ENCODE measurements around the gene SDK1.

DNA sequence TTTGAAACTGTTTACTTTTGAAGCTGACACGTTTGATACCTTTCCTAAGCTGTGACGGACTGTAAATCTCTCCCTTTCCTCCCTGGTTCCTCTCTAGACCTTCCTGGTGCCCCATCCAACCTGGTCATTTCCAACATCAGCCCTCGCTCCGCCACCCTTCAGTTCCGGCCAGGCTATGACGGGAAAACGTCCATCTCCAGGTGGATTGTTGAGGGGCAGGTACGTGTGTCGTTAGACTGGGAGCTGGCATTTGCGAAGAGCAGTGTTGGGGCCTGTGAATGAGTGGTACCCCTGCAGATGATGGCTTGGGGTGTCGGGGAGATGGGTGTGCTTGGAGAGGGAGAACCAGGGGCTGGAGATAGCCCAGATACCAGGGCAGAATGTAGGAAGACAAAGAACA lies 778.3 kb downstream of the SDK1 start:
- TF ChIP-seq EZH2 (IDR thresholded peaks at IDR 0.05; ENCODE audit: borderline replicate concordance, low read depth, low read length, severe bottlenecking) (no peak), POLR2AphosphoS5 (IDR thresholded peaks at IDR 0.05; ENCODE audit: insufficient read depth, low read depth, low read length) (no peak), POLR2A (IDR thresholded peaks at IDR 0.05; ENCODE audit: low read depth, low read length) (no peak), GATA2 (IDR thresholded peaks at IDR 0.05; ENCODE audit: insufficient read depth, insufficient read length, low read depth, low read length) (no peak), MYC (IDR thresholded peaks at IDR 0.05; ENCODE audit: low read depth, low read length) (no peak)
- TF ChIP-seq, protein P1, sequence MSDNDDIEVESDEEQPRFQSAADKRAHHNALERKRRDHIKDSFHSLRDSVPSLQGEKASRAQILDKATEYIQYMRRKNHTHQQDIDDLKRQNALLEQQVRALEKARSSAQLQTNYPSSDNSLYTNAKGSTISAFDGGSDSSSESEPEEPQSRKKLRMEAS (IDR thresholded peaks at IDR 0.05; ENCODE audit: insufficient read depth, insufficient read length), result no peak
- TF ChIP-seq, protein P2, sequence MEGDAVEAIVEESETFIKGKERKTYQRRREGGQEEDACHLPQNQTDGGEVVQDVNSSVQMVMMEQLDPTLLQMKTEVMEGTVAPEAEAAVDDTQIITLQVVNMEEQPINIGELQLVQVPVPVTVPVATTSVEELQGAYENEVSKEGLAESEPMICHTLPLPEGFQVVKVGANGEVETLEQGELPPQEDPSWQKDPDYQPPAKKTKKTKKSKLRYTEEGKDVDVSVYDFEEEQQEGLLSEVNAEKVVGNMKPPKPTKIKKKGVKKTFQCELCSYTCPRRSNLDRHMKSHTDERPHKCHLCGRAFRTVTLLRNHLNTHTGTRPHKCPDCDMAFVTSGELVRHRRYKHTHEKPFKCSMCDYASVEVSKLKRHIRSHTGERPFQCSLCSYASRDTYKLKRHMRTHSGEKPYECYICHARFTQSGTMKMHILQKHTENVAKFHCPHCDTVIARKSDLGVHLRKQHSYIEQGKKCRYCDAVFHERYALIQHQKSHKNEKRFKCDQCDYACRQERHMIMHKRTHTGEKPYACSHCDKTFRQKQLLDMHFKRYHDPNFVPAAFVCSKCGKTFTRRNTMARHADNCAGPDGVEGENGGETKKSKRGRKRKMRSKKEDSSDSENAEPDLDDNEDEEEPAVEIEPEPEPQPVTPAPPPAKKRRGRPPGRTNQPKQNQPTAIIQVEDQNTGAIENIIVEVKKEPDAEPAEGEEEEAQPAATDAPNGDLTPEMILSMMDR (IDR thresholded peaks at IDR 0.05; ENCODE audit: extremely low read depth in 1 of 2, insufficient read depth in 1 of 2, low read depth in 1 of 2, low read length in 2 of 2), result no peak

Data from endothelial cell of umbilical vein (primary cell).